ENCODE measurements around the gene RNF115. TPM values are rescaled to one million over a fixed set of nuclear protein-coding genes. Genes with fewer than 3 reads are reported as not detected.

Gene RNF115
- total RNA-seq, result 15.9 and 16.6 TPM in 2 replicates
- long read RNA-seq, full-length matches to known transcripts, result 7 of 23 reads
- long read RNA-seq, partial matches to known transcripts, result 2 of 23 reads
- long read RNA-seq, other reads (novel, unspliced or antisense), result 14 of 23 reads

DNA sequence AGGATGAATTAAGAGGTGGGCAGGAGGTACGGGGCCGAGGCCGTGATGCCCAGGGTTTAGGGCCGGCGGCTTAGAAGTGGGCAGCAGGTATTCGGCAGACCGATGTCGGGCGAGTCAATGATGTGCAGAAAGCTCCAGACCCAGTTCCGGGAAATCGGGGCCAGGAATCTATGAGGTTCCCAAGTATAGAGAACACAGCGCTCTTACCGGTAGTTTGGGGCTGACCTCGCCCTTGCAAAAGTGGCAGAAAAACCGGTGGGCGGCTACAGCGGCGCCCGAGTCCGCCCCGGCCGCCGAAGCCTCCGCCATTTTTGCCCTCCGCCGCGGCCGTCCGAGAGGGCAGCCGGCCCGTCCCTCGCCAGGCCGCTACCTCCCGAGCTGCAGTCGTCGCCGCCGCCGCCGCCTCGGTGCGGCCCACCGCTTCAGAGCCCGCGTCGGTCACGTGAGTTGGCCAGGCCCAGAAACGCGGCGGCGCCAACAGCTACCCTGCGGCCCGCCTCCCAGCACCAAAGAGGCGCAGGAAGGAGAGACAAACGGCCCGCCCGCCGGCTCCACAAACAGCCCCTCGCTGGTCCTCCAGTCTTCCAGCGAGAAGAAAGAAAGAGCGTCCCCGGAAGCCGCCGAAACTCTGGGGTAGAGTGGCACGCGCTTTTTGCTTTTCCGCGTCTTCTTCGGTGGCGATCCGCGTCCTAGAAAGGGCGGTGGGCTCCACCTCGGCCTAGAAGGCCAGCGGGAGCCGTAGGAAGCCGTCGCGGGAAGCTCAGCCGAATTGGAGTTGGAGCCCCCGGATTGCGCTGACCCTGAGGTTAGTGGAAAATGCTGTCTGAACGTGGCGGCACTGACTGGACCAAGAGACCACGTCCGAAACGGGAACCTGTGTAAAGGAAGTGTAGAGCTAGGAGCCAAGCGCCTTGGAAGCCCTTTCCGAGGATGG, at the start of gene RNF115, which contains the start of gene POLR3C:
RNF115 (minus strand) TSS at position 531 of the 934 bp plus-strand sequence; CDS start at position 309, 222 bp downstream.
POLR3C (plus strand) TSS at position 636 of the 934 bp plus-strand sequence. CDS start 1,577 bp downstream, outside the sequence.
- Mint-ChIP-seq H3K36me3 (ENCODE audit: unreplicated experiment) (peaks cover 27% of the 10 kb centered on the region), H3K9me3 (ENCODE audit: unreplicated experiment) (no peaks in the 10 kb centered on the region), H3K4me1 (ENCODE audit: unreplicated experiment) (peaks cover 21% of the 10 kb centered on the region), H3K27ac (ENCODE audit: unreplicated experiment) (peak within 1 kb of the TSS; percentile 99), H3K27me3 (ENCODE audit: unreplicated experiment) (no peaks in the 10 kb centered on the region), H3K4me3 (ENCODE audit: unreplicated experiment) (peak within 1 kb of the TSS; percentile 96)
- no peak for TF ChIP-seq CTCF (IDR thresholded peaks at IDR 0.05)
- DNase-seq (ENCODE audit: extremely low spot score, unreplicated experiment), result peak; percentile 95

- TF ChIP-seq CTCF (IDR thresholded peaks at IDR 0.05), result no peak
- Mint-ChIP-seq H3K27me3 (ENCODE audit: unreplicated experiment) (peaks cover 28% of the 10 kb centered on the region), H3K27ac (ENCODE audit: unreplicated experiment) (peak overlapping the region; percentile 47)
Measured at GRCh38 chr1:145871994-145872924, 48.4 kb upstream of the RNF115 start.

GRCh38 chr1:145868232-145868631, 44.3 kb upstream of the RNF115 start:
- Mint-ChIP-seq H3K36me3 (ENCODE audit: unreplicated experiment) (no peaks in the 10 kb centered on the region), H3K4me3 (ENCODE audit: unreplicated experiment) (no peak overlapping the region), H3K27ac (ENCODE audit: unreplicated experiment) (no peak overlapping the region), H3K27me3 (ENCODE audit: unreplicated experiment) (peaks cover 58% of the 10 kb centered on the region), H3K4me1 (ENCODE audit: unreplicated experiment) (peaks cover 5% of the 10 kb centered on the region), H3K9me3 (ENCODE audit: unreplicated experiment) (no peaks in the 10 kb centered on the region)
- DNase-seq (ENCODE audit: extremely low spot score, unreplicated experiment), result no peak
- TF ChIP-seq CTCF (IDR thresholded peaks at IDR 0.05), result no peak

More at GRCh38 chr1:145871994-145872924, 48.4 kb upstream of the RNF115 start:
- peaks cover 5% of the 10 kb centered on the region for H3K4me1 Mint-ChIP-seq (ENCODE audit: unreplicated experiment)
- no peak for DNase-seq (ENCODE audit: extremely low spot score, unreplicated experiment)
- no peaks in the 10 kb centered on the region for H3K36me3 Mint-ChIP-seq (ENCODE audit: unreplicated experiment)
- H3K9me3 Mint-ChIP-seq (ENCODE audit: unreplicated experiment), result no peaks in the 10 kb centered on the region
- peak overlapping the region; percentile 38 for H3K4me3 Mint-ChIP-seq (ENCODE audit: unreplicated experiment)

- Mint-ChIP-seq H3K36me3 (ENCODE audit: unreplicated experiment) (no peaks in the 10 kb centered on the region), H3K9me3 (ENCODE audit: unreplicated experiment) (no peaks in the 10 kb centered on the region), H3K27ac (ENCODE audit: unreplicated experiment) (no peak overlapping the region), H3K4me1 (ENCODE audit: unreplicated experiment) (peaks cover 5% of the 10 kb centered on the region), H3K27me3 (ENCODE audit: unreplicated experiment) (peaks cover 47% of the 10 kb centered on the region), H3K4me3 (ENCODE audit: unreplicated experiment) (no peak overlapping the region)
- no peak for TF ChIP-seq CTCF (IDR thresholded peaks at IDR 0.05)
- DNase-seq (ENCODE audit: extremely low spot score, unreplicated experiment), result no peak
Measured at GRCh38 chr1:145863282-145864018, 39.6 kb upstream of the RNF115 start.
